ENCODE results near the gene TEC. TPM values are rescaled to one million over a fixed set of nuclear protein-coding genes. Genes with fewer than 3 reads are reported as not detected.

TEC gene
- total and polyA plus RNA-seq, 11 donors, result 1.1 to 4.5 (median 2.2) TPM

DNA sequence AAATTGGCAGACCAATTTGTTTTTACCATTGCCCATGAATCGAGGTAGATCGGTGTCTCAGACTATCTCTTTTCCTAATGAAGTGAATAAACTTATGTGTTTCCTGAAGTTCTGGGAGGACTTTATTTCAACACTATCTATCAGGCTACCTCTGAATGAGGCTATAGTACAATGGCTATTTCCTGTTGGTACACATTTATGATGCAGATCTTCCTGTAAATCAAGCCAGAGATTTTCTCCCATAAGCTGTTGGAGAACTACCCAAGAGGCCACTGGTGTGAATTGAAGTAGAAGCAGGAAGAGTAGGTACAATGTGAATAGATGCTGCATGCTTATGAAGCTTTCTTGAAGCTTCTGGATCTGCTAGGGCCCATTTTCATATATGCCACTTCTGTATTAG is 151.6 kb downstream of the TEC start:
- H3K9me3 ChIP-seq, result no peaks in the 10 kb centered on the region
- no peak overlapping the region for H3K27ac ChIP-seq
- no peak for TF ChIP-seq CTCF (IDR thresholded peaks at IDR 0.05)
- TF ChIP-seq POLR2A (IDR thresholded peaks at IDR 0.05), result no peak
- H3K27me3 ChIP-seq, result no peaks in the 10 kb centered on the region
- DNase-seq (no peak), ATAC-seq (no peak)
- intact Hi-C loops (cut with DNase I), result no loop called here
- H3K4me1 ChIP-seq, result no peaks in the 10 kb centered on the region
- no peak overlapping the region for H3K4me3 ChIP-seq
- H3K36me3 ChIP-seq, result no peaks in the 10 kb centered on the region
- WGBS, 4 donors, result 73 to 77% (median 76%) methylated on average over 2 of the region's 2 CpGs

DNA sequence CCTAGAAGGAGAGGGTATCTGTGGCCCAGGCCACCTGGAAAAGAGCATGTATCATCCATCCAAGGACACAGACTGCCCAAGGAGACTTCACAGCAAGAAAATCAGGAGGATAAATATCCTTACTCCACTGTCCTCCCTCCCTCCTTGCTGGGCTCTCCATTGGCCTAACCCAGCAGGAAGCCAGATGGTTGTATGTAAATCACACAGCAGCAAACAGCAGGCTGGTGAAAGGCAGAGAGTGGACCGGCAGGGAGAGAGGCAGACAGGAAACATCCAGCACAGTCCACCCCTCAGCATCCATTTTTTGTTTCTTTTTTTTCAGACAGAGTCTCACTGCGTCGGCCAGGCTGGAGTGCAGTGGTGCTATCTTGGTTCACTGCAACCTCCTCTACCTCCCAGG is 153.1 kb downstream of the TEC start:
- H3K4me3 ChIP-seq, result no peak overlapping the region
- intact Hi-C loops (cut with DNase I), result no loop called here
- WGBS, 4 donors, result 68 to 74% (median 71%) methylated on average over 3 of the region's 3 CpGs

DNA sequence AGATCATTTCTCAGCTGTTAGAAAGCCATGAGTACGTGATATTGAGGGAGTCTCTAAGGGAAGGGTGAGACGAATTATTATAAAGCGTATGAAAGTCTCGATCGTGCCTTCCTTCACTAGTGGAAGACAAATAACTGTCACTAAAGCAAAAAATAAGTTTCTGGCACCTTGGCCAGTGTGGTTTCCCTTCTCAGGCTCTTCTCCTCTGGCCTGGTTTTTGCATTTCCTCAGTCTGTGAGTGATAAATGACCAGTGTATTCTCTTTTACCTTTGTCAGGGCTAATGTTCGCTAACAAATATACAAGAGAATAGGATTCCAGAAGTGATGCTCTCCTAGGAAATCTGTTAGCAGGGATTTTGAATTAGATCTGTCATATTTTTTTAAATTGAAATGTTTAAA is 155.2 kb downstream of the TEC start:
- Histone ChIP-seq H3K4me1 (no peaks in the 10 kb centered on the region), H3K27ac (no peak overlapping the region), H3K9me3 (no peaks in the 10 kb centered on the region), H3K27me3 (no peaks in the 10 kb centered on the region), H3K36me3 (no peaks in the 10 kb centered on the region), H3K4me3 (no peak overlapping the region)
- TF ChIP-seq POLR2A (IDR thresholded peaks at IDR 0.05), result no peak
- TF ChIP-seq CTCF (IDR thresholded peaks at IDR 0.05), result no peak
- DNase-seq (no peak), ATAC-seq (no peak)
- intact Hi-C loops (cut with DNase I), result no loop called here
- 86 to 91% (median 89%) methylated on average over 6 of the region's 6 CpGs for WGBS, 4 donors

More for the DNA sequence above, 153.1 kb downstream of the TEC start:
- TF ChIP-seq CTCF (IDR thresholded peaks at IDR 0.05), result no peak
- no peak for TF ChIP-seq POLR2A (IDR thresholded peaks at IDR 0.05)
- ATAC-seq (no peak), DNase-seq (no peak)
- H3K27me3 ChIP-seq, result no peaks in the 10 kb centered on the region
- H3K4me1 ChIP-seq, result no peaks in the 10 kb centered on the region
- H3K36me3 ChIP-seq, result no peaks in the 10 kb centered on the region
- H3K9me3 ChIP-seq, result no peaks in the 10 kb centered on the region
- H3K27ac ChIP-seq, result no peak overlapping the region

GRCh38 chr4:48112017-48112667 is 157.5 kb downstream of the TEC start:
- intact Hi-C loops (cut with DNase I), result no loop called here
- H3K4me1 ChIP-seq, result no peaks in the 10 kb centered on the region
- ATAC-seq (no peak), DNase-seq (no peak)
- TF ChIP-seq POLR2A (IDR thresholded peaks at IDR 0.05) (no peak), CTCF (IDR thresholded peaks at IDR 0.05) (no peak)
- H3K36me3 ChIP-seq, result no peaks in the 10 kb centered on the region
- no peak overlapping the region for H3K27ac ChIP-seq
- H3K9me3 ChIP-seq, result no peaks in the 10 kb centered on the region
- no peaks in the 10 kb centered on the region for H3K27me3 ChIP-seq
- WGBS, 4 donors, result 81 to 90% (median 85%) methylated on average over 8 of the region's 8 CpGs
- no peak overlapping the region for H3K4me3 ChIP-seq
